Fibroblast of villous mesenchyme (primary cell): ENCODE data around the gene EVX1. TPM values are rescaled to one million over a fixed set of nuclear protein-coding genes. Genes with fewer than 3 reads are reported as not detected.
A peak's percentile ranks its signal among the peaks of the same experiment; 100 is the strongest.

Experiments
- DNase-seq: peaks from one replicate; pipeline ENCODE4 v3.0.0-alpha.2; 2010; ENCODE audit warnings: low read depth
- H3K4me3 ChIP-seq: 2 replicates; pipeline ENCODE4 v1.5.1; 2011; ENCODE audit warnings: low read depth, mild to moderate bottlenecking, low read length
- total RNA-seq: library from RNA; depleted of rRNA; stranded (reverse); fragments of >200 nt; gene quantifications from 2 replicates; pipeline ENCODE4 v1.2.3, GENCODE V29; 2012
- TF ChIP-seq, protein P1 (sequence below): IDR thresholded peaks from 2 replicates; pipeline ENCODE4 v1.5.1; 2012; ENCODE audit warnings: low read depth, mild to moderate bottlenecking, low read length; ENCODE audit not compliant: insufficient read depth

EVX1 gene
- total RNA-seq, 1 donor, result not detected

DNA sequence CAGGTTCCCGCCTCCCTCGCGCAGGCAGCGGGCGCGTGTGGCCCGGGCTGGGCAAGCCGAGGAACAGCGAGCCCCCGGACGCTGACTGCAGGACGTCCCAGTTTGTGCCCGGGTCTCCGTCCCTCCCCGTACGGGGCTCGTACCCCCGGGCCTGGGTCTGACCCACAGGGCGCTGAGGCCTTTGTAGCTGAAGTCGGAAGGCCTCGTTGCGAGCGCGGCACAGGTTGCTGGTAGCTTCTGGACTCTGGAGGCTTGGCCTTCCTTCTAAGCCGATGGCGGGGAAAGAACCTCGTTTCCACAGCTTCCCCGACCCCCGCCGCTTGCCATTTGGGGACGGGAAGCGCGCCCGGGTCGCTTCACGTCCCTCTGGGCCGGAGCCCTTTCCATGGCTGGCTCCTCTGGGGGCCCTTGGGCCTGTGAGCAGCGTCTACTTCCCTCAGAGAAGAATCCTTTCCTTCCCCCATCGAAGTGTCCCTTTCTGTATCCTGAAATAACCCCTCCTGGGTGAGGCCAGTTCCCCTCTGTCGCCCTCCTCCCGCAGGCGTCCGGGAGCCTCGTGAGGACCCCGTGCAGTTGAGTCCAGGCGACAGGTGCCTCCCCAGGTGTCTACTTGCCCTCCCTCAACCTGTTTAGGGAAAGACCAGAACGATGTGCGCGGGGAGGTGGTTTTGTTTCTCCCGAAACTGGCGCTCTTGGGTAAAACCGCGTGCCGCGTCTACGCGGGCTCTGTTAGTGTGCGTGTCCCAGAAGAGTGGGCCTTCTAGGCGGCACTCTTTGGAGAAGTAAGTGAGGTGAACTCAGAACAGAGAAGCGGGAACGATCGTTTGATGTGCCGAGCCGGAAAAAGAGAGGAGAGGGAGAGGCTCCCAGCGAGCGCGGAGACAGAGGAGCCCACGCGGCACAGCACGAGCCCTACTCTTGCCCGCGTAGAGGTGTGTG, 9.3 kb downstream of the EVX1 start:
- TF ChIP-seq, protein P1, sequence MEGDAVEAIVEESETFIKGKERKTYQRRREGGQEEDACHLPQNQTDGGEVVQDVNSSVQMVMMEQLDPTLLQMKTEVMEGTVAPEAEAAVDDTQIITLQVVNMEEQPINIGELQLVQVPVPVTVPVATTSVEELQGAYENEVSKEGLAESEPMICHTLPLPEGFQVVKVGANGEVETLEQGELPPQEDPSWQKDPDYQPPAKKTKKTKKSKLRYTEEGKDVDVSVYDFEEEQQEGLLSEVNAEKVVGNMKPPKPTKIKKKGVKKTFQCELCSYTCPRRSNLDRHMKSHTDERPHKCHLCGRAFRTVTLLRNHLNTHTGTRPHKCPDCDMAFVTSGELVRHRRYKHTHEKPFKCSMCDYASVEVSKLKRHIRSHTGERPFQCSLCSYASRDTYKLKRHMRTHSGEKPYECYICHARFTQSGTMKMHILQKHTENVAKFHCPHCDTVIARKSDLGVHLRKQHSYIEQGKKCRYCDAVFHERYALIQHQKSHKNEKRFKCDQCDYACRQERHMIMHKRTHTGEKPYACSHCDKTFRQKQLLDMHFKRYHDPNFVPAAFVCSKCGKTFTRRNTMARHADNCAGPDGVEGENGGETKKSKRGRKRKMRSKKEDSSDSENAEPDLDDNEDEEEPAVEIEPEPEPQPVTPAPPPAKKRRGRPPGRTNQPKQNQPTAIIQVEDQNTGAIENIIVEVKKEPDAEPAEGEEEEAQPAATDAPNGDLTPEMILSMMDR, result no peak
- DNase-seq, result no peak
- no peak overlapping the region for H3K4me3 ChIP-seq

DNA sequence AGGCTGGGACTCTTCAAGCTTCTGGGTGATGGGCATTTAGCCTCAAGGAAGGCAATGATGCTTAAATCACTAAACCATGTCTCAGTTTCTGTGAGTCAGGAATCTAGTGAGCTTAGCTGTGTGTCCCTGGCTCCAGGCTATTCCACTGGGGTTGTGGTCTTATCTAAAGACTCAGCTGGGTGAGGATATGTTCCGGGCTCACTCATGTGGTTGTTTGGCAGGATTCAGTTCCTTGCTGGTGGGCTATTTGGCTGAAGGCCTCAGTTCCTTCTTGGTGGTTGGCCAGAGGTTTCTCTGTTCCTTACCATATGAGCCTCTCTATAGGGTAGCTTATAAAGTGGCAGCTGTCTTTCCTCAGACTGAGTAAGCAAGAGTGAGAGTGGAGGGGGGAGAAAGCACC, 12.0 kb downstream of the EVX1 start:
- TF ChIP-seq, protein P1, result no peak
- no peak overlapping the region for H3K4me3 ChIP-seq
- no peak for DNase-seq

GRCh38 chr7:27260211-27260610, 17.6 kb downstream of the EVX1 start:
- TF ChIP-seq, protein P1, result no peak
- DNase-seq, result no peak
- H3K4me3 ChIP-seq, result no peak overlapping the region

- DNase-seq, result no peak
Measured at GRCh38 chr7:27262121-27262520, 19.5 kb downstream of the EVX1 start.

GRCh38 chr7:27263781-27264180, 21.2 kb downstream of the EVX1 start:
- DNase-seq, result no peak
- TF ChIP-seq, protein P1, result no peak
- no peak overlapping the region for H3K4me3 ChIP-seq

More at GRCh38 chr7:27262121-27262520, 19.5 kb downstream of the EVX1 start:
- H3K4me3 ChIP-seq, result no peak overlapping the region
- TF ChIP-seq, protein P1, result no peak

DNA sequence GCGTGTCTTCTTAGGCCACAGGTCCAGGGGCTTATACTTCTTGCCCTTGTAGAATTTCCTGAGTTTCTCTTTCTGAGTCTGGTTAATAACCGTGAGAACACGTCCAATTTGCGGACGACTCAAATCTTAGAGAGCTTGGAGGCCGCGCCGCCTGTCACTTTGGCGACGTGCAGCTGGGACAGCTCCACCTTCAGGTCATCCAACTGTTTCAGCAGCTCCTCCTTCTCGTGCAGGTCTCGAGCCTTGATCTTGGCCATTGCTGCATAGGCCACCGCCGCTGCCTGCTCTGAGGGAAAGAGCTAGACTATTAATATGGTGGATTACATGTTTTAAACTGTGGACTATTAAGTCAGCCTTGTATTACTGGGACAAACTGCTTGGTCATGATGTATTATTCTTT, 26.9 kb downstream of the EVX1 start:
- DNase-seq, result no peak
- TF ChIP-seq, protein P1, result peak; percentile 1
- no peak overlapping the region for H3K4me3 ChIP-seq
